K562 (cell line): ENCODE results near the gene TK1. TPM values are rescaled to one million over a fixed set of nuclear protein-coding genes. Genes with fewer than 3 reads are reported as not detected.
A peak's percentile ranks its signal among the peaks of the same experiment; 100 is the strongest.
"Not testable (repeated sequence)": the region's sequence is repeated elsewhere in the genome, so short reads cannot be mapped to it uniquely, and the experiment has no call there.

ENCODE experiments used
- ATAC-seq: fragments of 200-7000 bp; cut with Tn5 transposase; 3 replicates; pipeline ENCODE4 v1.9.1; 2020; ENCODE audit warnings: moderate library complexity
- BruUV-seq: library from RNA; stranded (reverse); fragments of 400-500 nt; replicated peaks from 2 replicates; lab custom pipeline; 2021; lab: Mats Ljungman, UMichigan
- CTCF ChIA-PET: fragments of 300-600 bp; formaldehyde crosslinking; extraction: SDS; loops from one replicate; lab custom pipeline; 2021; ENCODE audit warnings: low intra/inter-chr PET ratio; lab: Yijun Ruan, JAX
- POLR2A ChIA-PET: fragments of 300-600, 350-650 bp; sonication (Branson Sonifier 250); formaldehyde crosslinking; extraction: SDS; loops from one replicate; lab custom pipeline; 2021; ENCODE audit warnings: antibody characterized with exemption, inconsistent platforms; lab: Yijun Ruan, JAX
- DNase-seq, 4 experiments: peaks; one replicate each; pipeline versions ENCODE4 v3.0.0 to v3.0.0-alpha.2; 2011 to 2018; ENCODE audit warnings: low spot score in 3 of 4, mixed read lengths in 3 of 4; ENCODE audit errors: extremely low read depth in 1 of 4
- FAIRE-seq: peaks from 2 replicates; lab custom pipeline; 2011; peaks lifted over from hg19 to GRCh38; lab: Jason Lieb, UNC
- H2AFZ ChIP-seq: 2 replicates; pipeline ENCODE4 v1.6.0; 2011; ENCODE audit warnings: low read depth, low read length, control low read depth, inconsistent platforms
- H3K27ac ChIP-seq: fragments of 200-600 bp; 3 replicates; pipeline ENCODE4 v1.8.0; 2011; ENCODE audit warnings: low read depth, mild to moderate bottlenecking, control low read depth, inconsistent platforms, low read length, moderate library complexity, mixed read lengths; ENCODE audit errors: extremely low read depth
- H3K27me3 ChIP-seq, 2 experiments: fragments of 300-600 bp in 1 of 2; 2 replicates in 1 of 2; 3 replicates in 1 of 2; pipeline versions ENCODE4 v1.6.0 to v1.8.0; 2011; ENCODE audit warnings: inconsistent platforms in 2 of 2, low read length in 2 of 2, mild to moderate bottlenecking in 1 of 2, mixed read lengths in 1 of 2, moderate library complexity in 1 of 2; ENCODE audit not compliant: control insufficient read depth in 2 of 2, insufficient read depth in 2 of 2
- H3K36me3 ChIP-seq: fragments of 300-600 bp; 3 replicates; pipeline ENCODE4 v1.8.0; 2011; ENCODE audit warnings: mild to moderate bottlenecking, low read length, inconsistent platforms; ENCODE audit not compliant: control insufficient read depth, insufficient read depth
- H3K4me1 ChIP-seq, 2 experiments: fragments of 200-600 bp in 1 of 2; replicated peaks in 1 of 2; 2 replicates in 1 of 2; 3 replicates in 1 of 2; pipeline versions ENCODE4 v1.5.1 to v1.8.0; 2011; ENCODE audit warnings: inconsistent platforms in 2 of 2, low read length in 2 of 2, mild to moderate bottlenecking in 1 of 2, mixed read lengths in 1 of 2, moderate library complexity in 1 of 2; ENCODE audit not compliant: control insufficient read depth in 2 of 2, insufficient read depth in 2 of 2
- H3K4me2 ChIP-seq: 2 replicates; pipeline ENCODE4 v1.6.1; 2011; ENCODE audit warnings: low read length, control low read depth, inconsistent platforms, mixed read lengths; ENCODE audit not compliant: insufficient read depth
- H3K4me3 ChIP-seq: fragments of 200-600 bp; sonication (generic), shearing (Covaris generic); 2 replicates; pipeline ENCODE4 v1.5.1; 2016; ENCODE audit warnings: control low read depth, inconsistent platforms
- H3K79me2 ChIP-seq: fragments of 200-600 bp; 3 replicates; pipeline ENCODE4 v1.8.0; 2011; ENCODE audit warnings: low read length, inconsistent platforms; ENCODE audit not compliant: control insufficient read depth, insufficient read depth
- H3K9ac ChIP-seq, 2 experiments: 2 replicates each; pipeline versions ENCODE4 v1.6.0 to v1.6.1; 2011; ENCODE audit warnings: low read depth in 2 of 2, low read length in 2 of 2, control low read depth in 1 of 2, inconsistent platforms in 1 of 2, mild to moderate bottlenecking in 1 of 2, mixed read lengths in 1 of 2; ENCODE audit not compliant: insufficient read depth in 1 of 2
- H3K9me1 ChIP-seq: one replicate; pipeline ENCODE4 v1.6.0; 2011; ENCODE audit warnings: inconsistent platforms, mild to moderate bottlenecking, low read length, moderate library complexity; ENCODE audit not compliant: control insufficient read depth, insufficient read depth
- H3K9me3 ChIP-seq: replicated peaks from 2 replicates; pipeline ENCODE4 v1.5.1; 2011; ENCODE audit warnings: low read depth, low read length, inconsistent platforms; ENCODE audit not compliant: control insufficient read depth, insufficient read depth
- H4K20me1 ChIP-seq: replicated peaks from 2 replicates; pipeline ENCODE4 v1.6.1; 2011; ENCODE audit warnings: low read length, inconsistent platforms, mixed read lengths; ENCODE audit not compliant: control insufficient read depth, insufficient read depth
- FIP1L1 ChIP-seq: fragments of 200-400 bp; formaldehyde crosslinking; IDR thresholded peaks from 2 replicates; pipeline ENCODE4 v1.6.1; 2018; ENCODE audit warnings: mild to moderate bottlenecking, low read depth, low read length; ENCODE audit not compliant: poor library complexity, severe bottlenecking
- KAT8 ChIP-seq: fragments of 450-650 bp; IDR thresholded peaks from 2 replicates; pipeline ENCODE4 v1.6.1; 2016; ENCODE audit warnings: low read depth, mild to moderate bottlenecking
- POLR2A ChIP-seq: fragments of 450-650 bp; conservative IDR thresholded peaks from 2 replicates; pipeline ENCODE4 v1.6.1; 2016
- POLR2G ChIP-seq: fragments of 200-400 bp; formaldehyde crosslinking; IDR thresholded peaks from 2 replicates; pipeline ENCODE4 v1.6.1; 2017; ENCODE audit warnings: low read depth, mild to moderate bottlenecking, antibody characterized with exemption, low read length, moderate library complexity
- RBFOX2 ChIP-seq: fragments of 200-400 bp; formaldehyde crosslinking; IDR thresholded peaks from 2 replicates; pipeline ENCODE4 v1.6.1; 2017; ENCODE audit warnings: low read depth, mild to moderate bottlenecking, low read length, moderate library complexity
- RBM22 ChIP-seq: fragments of 200-400 bp; formaldehyde crosslinking; IDR thresholded peaks from 2 replicates; pipeline ENCODE4 v1.6.1; 2018; ENCODE audit warnings: low read length, low read depth; ENCODE audit not compliant: poor library complexity, severe bottlenecking
- REST ChIP-seq, 2 experiments: fragments of 450-650 bp; formaldehyde crosslinking in 1 of 2; IDR thresholded peaks; 2 replicates each; pipeline versions ENCODE4 v1.4.0 to v1.6.1; 2014 to 2020; ENCODE audit warnings: mild to moderate bottlenecking in 2 of 2, borderline replicate concordance in 1 of 2, low read depth in 1 of 2
- SUPT5H ChIP-seq: fragments of 450-650 bp; IDR thresholded peaks from 2 replicates; pipeline ENCODE4 v1.6.1; 2016
- WGBS: fragments of 100-300 bp; shearing (Covaris generic); methylation state at CpG from one replicate; pipeline ENCODE4 v1.1.6; 2016; ENCODE audit warnings: low coverage, mixed read lengths; ENCODE audit not compliant: insufficient coverage; ENCODE audit errors: missing lambda C conversion rate; 5-methylcytosine and 5-hydroxymethylcytosine counted together
- in situ Hi-C: fragments of 300-500 bp; cut with MboI; formaldehyde crosslinking; loops from 4 replicates; pipeline ENCODE4 v1.15.0; 2018; ENCODE audit warnings: inconsistent platforms, mixed read lengths
- intact Hi-C: fragments of 100-400 bp; cut with micrococcal nuclease; formaldehyde crosslinking; loops from 2 replicates; pipeline ENCODE4 v1.14.2; 2022
- polyA plus RNA-seq, 8 experiments: library from polyadenylated mRNA; depleted of rRNA in 4 of 8; stranded (reverse) in 5 of 8; unstranded in 3 of 8; fragments of >200 nt; fragmentation: Nextera tagmentation in 2 of 8; fragmentation: Illumina TruSeq in 1 of 8; extraction: Ambion mirVana in 2 of 8; extraction: Trizol in 1 of 8; gene quantifications; 2 replicates each; pipeline versions ENCODE4 v1.2.1 to v1.2.3, GENCODE V29; 2011 to 2014; ENCODE audit warnings: inconsistent platforms in 1 of 8, missing spikeins in 1 of 8
- total RNA-seq, 7 experiments: library from RNA; depleted of rRNA in 6 of 7; stranded (reverse); fragments of >200 nt in 6 of 7; fragmentation: Illumina TruSeq in 2 of 7; extraction: Trizol in 2 of 7; gene quantifications; 2 replicates each; pipeline versions ENCODE4 v1.2.1 to v1.2.3, GENCODE V29; 2011 to 2021; ENCODE audit warnings: low replicate concordance in 1 of 7

Gene TK1
- total and polyA plus RNA-seq, 9 of the 15 experiments (the other 6 are each of a cell fraction or from before 2014, with no cell fraction given), result 8.4 to 280 (median 103) TPM

DNA sequence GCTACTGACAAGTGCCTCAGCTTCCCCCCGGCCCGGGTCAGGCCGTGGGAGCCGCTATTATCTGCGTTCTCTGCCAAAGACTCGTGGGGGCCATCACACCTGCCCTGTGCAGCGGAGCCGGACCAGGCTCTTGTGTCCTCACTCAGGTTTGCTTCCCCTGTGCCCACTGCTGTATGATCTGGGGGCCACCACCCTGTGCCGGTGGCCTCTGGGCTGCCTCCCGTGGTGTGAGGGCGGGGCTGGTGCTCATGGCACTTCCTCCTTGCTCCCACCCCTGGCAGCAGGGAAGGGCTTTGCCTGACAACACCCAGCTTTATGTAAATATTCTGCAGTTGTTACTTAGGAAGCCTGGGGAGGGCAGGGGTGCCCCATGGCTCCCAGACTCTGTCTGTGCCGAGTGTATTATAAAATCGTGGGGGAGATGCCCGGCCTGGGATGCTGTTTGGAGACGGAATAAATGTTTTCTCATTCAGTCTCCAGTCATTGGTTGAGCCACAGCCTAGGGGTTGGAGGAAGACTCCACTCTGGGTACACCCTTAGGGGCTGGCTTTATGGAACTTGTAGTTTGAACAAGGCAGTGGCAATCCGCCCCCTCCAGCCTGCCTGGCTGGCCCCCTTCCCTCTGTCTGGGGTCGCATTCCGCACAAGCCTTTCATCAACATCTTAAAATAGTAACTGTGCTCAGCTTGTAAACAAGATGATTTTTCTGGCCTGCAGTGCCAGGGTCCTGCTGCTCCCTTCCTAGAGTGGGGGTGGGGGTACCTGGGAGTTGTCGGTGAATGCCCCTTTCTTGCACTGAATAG is 14.4 kb downstream of the TK1 start (continued):
- TF ChIP-seq KAT8 (no peak), POLR2G (peak; percentile 77)

DNA sequence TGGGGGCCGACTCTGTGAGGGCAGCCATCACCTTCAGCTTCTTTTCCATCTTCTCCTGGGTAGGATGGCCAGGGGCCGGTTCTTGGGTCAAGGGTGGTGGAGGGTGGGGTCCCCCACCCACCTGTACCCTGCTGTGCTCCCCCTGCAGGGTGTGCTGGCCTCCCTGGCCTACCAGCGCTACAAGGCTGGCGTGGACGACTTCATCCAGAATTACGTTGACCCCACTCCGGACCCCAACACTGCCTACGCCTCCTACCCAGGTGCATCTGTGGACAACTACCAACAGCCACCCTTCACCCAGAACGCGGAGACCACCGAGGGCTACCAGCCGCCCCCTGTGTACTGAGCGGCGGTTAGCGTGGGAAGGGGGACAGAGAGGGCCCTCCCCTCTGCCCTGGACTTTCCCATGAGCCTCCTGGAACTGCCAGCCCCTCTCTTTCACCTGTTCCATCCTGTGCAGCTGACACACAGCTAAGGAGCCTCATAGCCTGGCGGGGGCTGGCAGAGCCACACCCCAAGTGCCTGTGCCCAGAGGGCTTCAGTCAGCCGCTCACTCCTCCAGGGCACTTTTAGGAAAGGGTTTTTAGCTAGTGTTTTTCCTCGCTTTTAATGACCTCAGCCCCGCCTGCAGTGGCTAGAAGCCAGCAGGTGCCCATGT is 15.1 kb downstream of the TK1 start:
- H3K9me1 ChIP-seq; H3K9me3 ChIP-seq; H3K4me3 ChIP-seq; H3K27me3 ChIP-seq; DNase-seq; H3K27ac ChIP-seq; FAIRE-seq; BruUV-seq; CTCF ChIA-PET; ATAC-seq; intact Hi-C loops; H2AFZ ChIP-seq; H3K4me2 ChIP-seq; TF ChIP-seq REST (IDR thresholded peaks at IDR 0.05; ENCODE audit: borderline replicate concordance): not testable (repeated sequence)
- H3K4me1 ChIP-seq, result peaks cover 18 to 78% of the 10 kb centered on the region in 2 experiments
- POLR2A ChIA-PET, result interaction anchor here (0.7 to 2.4 kb wide), 7 partner anchors 12 to 234 kb away, joined by 3 to 16 read pairs (median 3); partner anchors contain the start of genes AFMID and TK1
- peaks cover 73% of the 10 kb centered on the region; the same call in 2 of the 3 replicates for H3K36me3 ChIP-seq
- peaks cover 17% of the 10 kb centered on the region for H4K20me1 ChIP-seq
- peaks cover 38% of the 10 kb centered on the region for H3K79me2 ChIP-seq
- 94% methylated on average over 13 of the region's 19 CpGs for WGBS
- H3K9ac ChIP-seq, result peak overlapping the region in 1 of 2 experiments; percentile 73; a peak in 2 of 4 replicates
- in situ Hi-C loops, result loop anchor here (5.0 kb wide), 1 partner anchor 59 kb away; no protein-coding TSS in a partner anchor
- TF ChIP-seq RBM22 (peak; percentile 77), REST (CRISPR knock-in tag; IDR thresholded peaks at IDR 0.05; ENCODE audit: low read depth) (0 out of 2 replicates have a peak, but pooled peaks have one; percentile 20), FIP1L1 (peak; percentile 22), POLR2A (peak; percentile 2; the same call in 1 of the 2 replicates), RBFOX2 (peak; percentile 74), SUPT5H (peak; percentile 7; the same call in 1 of the 2 replicates)
